GM12878 (cell line): ENCODE measurements around the gene CARD9. TPM values are rescaled to one million over a fixed set of nuclear protein-coding genes. Genes with fewer than 3 reads are reported as not detected.

ENCODE experiments used
- ATAC-seq: fragments of 200-7000 bp; cut with Tn5 transposase; 3 replicates; pipeline ENCODE4 v1.9.1; 2020; ENCODE audit warnings: mild to moderate bottlenecking, moderate library complexity
- BruUV-seq: library from RNA; stranded (reverse); fragments of 400-500 nt; replicated peaks from 2 replicates; lab custom pipeline; 2021; lab: Mats Ljungman, UMichigan
- CTCF ChIA-PET: fragments of 300-600 bp; sonication (Branson Sonifier 250); formaldehyde crosslinking; extraction: SDS; loops from one replicate; lab custom pipeline; 2021; ENCODE audit warnings: inconsistent platforms; lab: Yijun Ruan, JAX
- POLR2A ChIA-PET: fragments of 350-600 bp; formaldehyde crosslinking; extraction: SDS; loops from one replicate; lab custom pipeline; 2021; ENCODE audit warnings: inconsistent platforms; lab: Charles Lee
- RAD21 ChIA-PET: fragments of 300-600 bp; sonication (Branson Sonifier 250); formaldehyde crosslinking; loops from one replicate; lab custom pipeline; 2023; ENCODE audit warnings: antibody characterized with exemption; ENCODE audit not compliant: unreplicated experiment; lab: Charles Lee
- SMC1A ChIA-PET: fragments of 300-600 bp; sonication (Branson Sonifier 250); formaldehyde crosslinking; loops from one replicate; lab custom pipeline; 2023; ENCODE audit not compliant: unreplicated experiment, uncharacterized antibody; lab: Charles Lee
- DNase-seq: peaks from one replicate; pipeline ENCODE4 v3.0.0-alpha.2; 2011; ENCODE audit warnings: low read depth, low spot score
- FAIRE-seq: peaks from 3 replicates; lab custom pipeline; 2011; peaks lifted over from hg19 to GRCh38; lab: Jason Lieb, UNC
- H2AFZ ChIP-seq: 2 replicates; pipeline ENCODE4 v1.6.0; 2011; ENCODE audit warnings: low read depth, low read length, control low read depth; ENCODE audit not compliant: control insufficient read depth
- H3K27ac ChIP-seq: 2 replicates; pipeline ENCODE4 v1.5.1; 2011; ENCODE audit warnings: control low read depth; ENCODE audit not compliant: control insufficient read depth, insufficient read depth
- H3K27me3 ChIP-seq, 2 experiments: replicated peaks in 1 of 2; 2 replicates each; pipeline versions ENCODE4 v1.6.0 to v1.6.1; 2011; ENCODE audit warnings: low read length in 1 of 2; ENCODE audit not compliant: control insufficient read depth in 2 of 2, insufficient read depth in 2 of 2
- H3K36me3 ChIP-seq, 2 experiments: 2 replicates each; pipeline ENCODE4 v1.5.1; 2011; ENCODE audit warnings: low read length in 1 of 2; ENCODE audit not compliant: control insufficient read depth in 2 of 2, insufficient read depth in 2 of 2
- H3K4me1 ChIP-seq: 2 replicates; pipeline ENCODE4 v1.6.1; 2011; ENCODE audit warnings: mild to moderate bottlenecking, low read length, moderate library complexity, mixed read lengths; ENCODE audit not compliant: control insufficient read depth, insufficient read depth
- H3K4me2 ChIP-seq: 2 replicates; pipeline ENCODE4 v1.6.0; 2011; ENCODE audit warnings: control low read depth; ENCODE audit not compliant: control insufficient read depth, insufficient read depth
- H3K4me3 ChIP-seq: fragments of 200-600 bp; sonication (generic); 2 replicates; pipeline ENCODE4 v1.5.1; 2016
- H3K79me2 ChIP-seq: 2 replicates; pipeline ENCODE4 v1.6.0; 2011; ENCODE audit warnings: low read length; ENCODE audit not compliant: control insufficient read depth, insufficient read depth
- H3K9ac ChIP-seq: 2 replicates; pipeline ENCODE4 v1.8.0; 2011; ENCODE audit warnings: low read length, control low read depth, mixed read lengths; ENCODE audit not compliant: control insufficient read depth, insufficient read depth
- H3K9me3 ChIP-seq: replicated peaks from 3 replicates; pipeline ENCODE4 v1.5.1; 2011; ENCODE audit warnings: mild to moderate bottlenecking, low read length; ENCODE audit not compliant: control insufficient read depth, insufficient read depth
- H4K20me1 ChIP-seq: 2 replicates; pipeline ENCODE4 v1.6.0; 2011; ENCODE audit not compliant: control insufficient read depth, insufficient read depth
- BHLHE40 ChIP-seq, 2 experiments: fragments of 450-650 bp in 1 of 2; IDR thresholded peaks; 2 replicates each; pipeline ENCODE4 v1.6.1; 2011 to 2017; ENCODE audit warnings: low read depth in 2 of 2, borderline replicate concordance in 1 of 2, improper control_type of control experiment in 1 of 2, low read length in 1 of 2, mild to moderate bottlenecking in 1 of 2
- CREB1 ChIP-seq: IDR thresholded peaks from 2 replicates; pipeline ENCODE4 v1.6.1; 2012; ENCODE audit warnings: low read depth, mild to moderate bottlenecking, inconsistent platforms
- FOS ChIP-seq: IDR thresholded peaks from 3 replicates; pipeline ENCODE4 v1.6.1; 2011; ENCODE audit warnings: borderline replicate concordance; ENCODE audit not compliant: insufficient read length; ENCODE audit errors: extremely low read depth
- NFIC ChIP-seq: IDR thresholded peaks from 2 replicates; pipeline ENCODE4 v1.6.1; 2012; ENCODE audit warnings: low read depth, mild to moderate bottlenecking, inconsistent platforms, low read length, moderate library complexity
- POLR2AphosphoS2 ChIP-seq: IDR thresholded peaks from 2 replicates; pipeline ENCODE4 v1.6.1; 2011; ENCODE audit warnings: low read depth, mild to moderate bottlenecking, low read length, improper control_type of control experiment, moderate library complexity
- SUZ12 ChIP-seq: fragments of 200-600 bp; sonication (generic); IDR thresholded peaks from one replicate; pipeline ENCODE4 v1.6.1; 2018; ENCODE audit warnings: antibody characterized with exemption, mild to moderate bottlenecking; ENCODE audit not compliant: unreplicated experiment
- TCF12 ChIP-seq: IDR thresholded peaks from 2 replicates; pipeline ENCODE4 v1.6.1; 2011; ENCODE audit warnings: low read depth, mild to moderate bottlenecking, low read length
- YY1 ChIP-seq: IDR thresholded peaks from 2 replicates; pipeline ENCODE4 v1.6.1; 2011; ENCODE audit warnings: low read depth, mild to moderate bottlenecking, low read length
- ZNF217 ChIP-seq: fragments of 450-650 bp; IDR thresholded peaks from 2 replicates; pipeline ENCODE4 v1.6.1; 2017; ENCODE audit warnings: antibody characterized with exemption, mild to moderate bottlenecking
- ZNF24 ChIP-seq: fragments of 450-650 bp; IDR thresholded peaks from 2 replicates; pipeline ENCODE4 v1.6.1; 2017; ENCODE audit warnings: antibody characterized with exemption, mild to moderate bottlenecking
- WGBS: methylation state at CpG from one replicate; pipeline ENCODE4 v1.1.6; 2016; ENCODE audit warnings: low lambda C conversion rate; ENCODE audit not compliant: insufficient replicate concordance, insufficient coverage; ENCODE audit errors: missing lambda C conversion rate; 5-methylcytosine and 5-hydroxymethylcytosine counted together
- in situ Hi-C: fragments of 300-500 bp; cut with MboI; formaldehyde crosslinking; loops from 9 replicates; pipeline ENCODE4 v1.14.3; 2018; ENCODE audit warnings: mixed read lengths
- intact Hi-C: fragments of 100-400 bp; cut with micrococcal nuclease; formaldehyde crosslinking; loops from one replicate; pipeline ENCODE4 v1.14.2; 2022; ENCODE audit not compliant: unreplicated experiment
- polyA plus RNA-seq, 11 experiments: library from polyadenylated mRNA; depleted of rRNA in 4 of 11; unstranded in 6 of 11; stranded (reverse) in 5 of 11; fragments of >200 nt; fragmentation: Nextera tagmentation in 4 of 11; fragmentation: Illumina TruSeq in 1 of 11; extraction: Ambion mirVana in 4 of 11; extraction: Trizol in 1 of 11; gene quantifications; 1 replicate in 1 of 11; 2 replicates in 10 of 11; pipeline versions ENCODE4 v1.2.1 to v1.2.3, GENCODE V29; 2011 to 2016; ENCODE audit warnings: inconsistent platforms in 2 of 11, missing spikeins in 2 of 11, low read depth in 1 of 11
- total RNA-seq, 4 experiments: library from RNA; depleted of rRNA in 3 of 4; stranded (reverse); fragments of >200 nt in 3 of 4; fragmentation: Illumina TruSeq in 1 of 4; extraction: Trizol in 1 of 4; gene quantifications; 2 replicates each; pipeline versions ENCODE4 v1.2.1 to v1.2.3, GENCODE V29; 2013 to 2021
- TF ChIP-seq, protein P1 (sequence below): fragments of 450-650 bp; IDR thresholded peaks from 2 replicates; pipeline ENCODE4 v1.6.1; 2018; ENCODE audit warnings: mild to moderate bottlenecking, low read depth, moderate library complexity; ENCODE audit not compliant: partially characterized antibody
- TF ChIP-seq, protein P2 (sequence below): fragments of 450-650 bp; IDR thresholded peaks from 2 replicates; pipeline ENCODE4 v1.6.1; 2014; ENCODE audit warnings: mild to moderate bottlenecking
- TF ChIP-seq, protein P3 (sequence below): IDR thresholded peaks from 2 replicates; pipeline ENCODE4 v1.6.1; 2011; ENCODE audit warnings: borderline replicate concordance, low read depth, mild to moderate bottlenecking, moderate library complexity, low read length; ENCODE audit not compliant: insufficient read depth, poor library complexity, severe bottlenecking
- TF ChIP-seq, protein P4 (sequence below): fragments of 450-650 bp; IDR thresholded peaks from 2 replicates; pipeline ENCODE4 v1.6.1; 2017; ENCODE audit warnings: mild to moderate bottlenecking, moderate library complexity

CARD9 gene
- total and polyA plus RNA-seq, 10 of the 15 experiments (the other 5 are each of a cell fraction or from before 2014, with no cell fraction given), result 0.11 to 4.9 (median 1.8) TPM; not detected in 1

DNA sequence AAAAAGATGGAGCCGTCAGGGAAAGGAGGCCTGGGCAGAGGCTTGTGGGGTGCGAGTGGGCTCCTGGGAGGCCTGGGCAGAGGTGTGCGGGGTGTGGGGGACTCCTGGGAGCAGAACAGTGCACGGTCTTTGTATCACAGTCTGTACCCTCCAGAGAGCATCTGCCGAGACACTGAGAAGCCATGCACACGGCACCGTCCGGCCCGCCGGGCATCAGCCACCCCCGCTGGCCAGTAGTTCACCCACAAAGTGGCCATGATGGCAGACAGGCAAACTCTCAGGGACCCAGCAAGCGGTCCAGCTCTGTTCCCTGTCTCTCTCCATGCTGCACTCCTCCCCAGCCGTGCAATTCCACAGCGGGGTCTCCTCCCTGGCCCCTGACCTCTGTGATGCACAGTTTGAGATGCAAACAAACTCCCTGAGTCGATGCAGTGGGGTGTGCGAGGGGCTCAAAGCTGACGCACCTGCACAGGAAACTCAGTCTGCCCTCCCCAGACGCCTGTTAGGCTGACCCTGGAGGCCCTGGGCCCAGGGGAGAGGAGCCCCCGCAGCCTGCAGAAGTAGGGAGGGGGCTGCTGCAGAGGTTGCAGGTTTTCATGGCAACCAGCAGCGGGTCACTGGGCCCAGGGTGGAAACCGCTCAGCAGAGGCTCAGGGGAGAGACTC, 55.2 kb downstream of the CARD9 start:
- no peak overlapping the region for H3K9ac ChIP-seq
- TF ChIP-seq NFIC (no peak), ZNF24 (no peak), ZNF217 (no peak), YY1 (no peak), TCF12 (no peak), SUZ12 (no peak), BHLHE40 (IDR thresholded peaks at IDR 0.05; ENCODE audit: borderline replicate concordance in 1 of 2, low read depth in 2 of 2, low read length in 1 of 2) (no peak), FOS (no peak), POLR2AphosphoS2 (no peak), CREB1 (no peak)
- TF ChIP-seq, protein P1, sequence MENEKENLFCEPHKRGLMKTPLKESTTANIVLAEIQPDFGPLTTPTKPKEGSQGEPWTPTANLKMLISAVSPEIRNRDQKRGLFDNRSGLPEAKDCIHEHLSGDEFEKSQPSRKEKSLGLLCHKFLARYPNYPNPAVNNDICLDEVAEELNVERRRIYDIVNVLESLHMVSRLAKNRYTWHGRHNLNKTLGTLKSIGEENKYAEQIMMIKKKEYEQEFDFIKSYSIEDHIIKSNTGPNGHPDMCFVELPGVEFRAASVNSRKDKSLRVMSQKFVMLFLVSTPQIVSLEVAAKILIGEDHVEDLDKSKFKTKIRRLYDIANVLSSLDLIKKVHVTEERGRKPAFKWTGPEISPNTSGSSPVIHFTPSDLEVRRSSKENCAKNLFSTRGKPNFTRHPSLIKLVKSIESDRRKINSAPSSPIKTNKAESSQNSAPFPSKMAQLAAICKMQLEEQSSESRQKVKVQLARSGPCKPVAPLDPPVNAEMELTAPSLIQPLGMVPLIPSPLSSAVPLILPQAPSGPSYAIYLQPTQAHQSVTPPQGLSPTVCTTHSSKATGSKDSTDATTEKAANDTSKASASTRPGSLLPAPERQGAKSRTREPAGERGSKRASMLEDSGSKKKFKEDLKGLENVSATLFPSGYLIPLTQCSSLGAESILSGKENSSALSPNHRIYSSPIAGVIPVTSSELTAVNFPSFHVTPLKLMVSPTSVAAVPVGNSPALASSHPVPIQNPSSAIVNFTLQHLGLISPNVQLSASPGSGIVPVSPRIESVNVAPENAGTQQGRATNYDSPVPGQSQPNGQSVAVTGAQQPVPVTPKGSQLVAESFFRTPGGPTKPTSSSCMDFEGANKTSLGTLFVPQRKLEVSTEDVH, result no peak
- TF ChIP-seq, protein P2, sequence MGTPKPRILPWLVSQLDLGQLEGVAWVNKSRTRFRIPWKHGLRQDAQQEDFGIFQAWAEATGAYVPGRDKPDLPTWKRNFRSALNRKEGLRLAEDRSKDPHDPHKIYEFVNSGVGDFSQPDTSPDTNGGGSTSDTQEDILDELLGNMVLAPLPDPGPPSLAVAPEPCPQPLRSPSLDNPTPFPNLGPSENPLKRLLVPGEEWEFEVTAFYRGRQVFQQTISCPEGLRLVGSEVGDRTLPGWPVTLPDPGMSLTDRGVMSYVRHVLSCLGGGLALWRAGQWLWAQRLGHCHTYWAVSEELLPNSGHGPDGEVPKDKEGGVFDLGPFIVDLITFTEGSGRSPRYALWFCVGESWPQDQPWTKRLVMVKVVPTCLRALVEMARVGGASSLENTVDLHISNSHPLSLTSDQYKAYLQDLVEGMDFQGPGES, result no peak
- TF ChIP-seq, protein P3, sequence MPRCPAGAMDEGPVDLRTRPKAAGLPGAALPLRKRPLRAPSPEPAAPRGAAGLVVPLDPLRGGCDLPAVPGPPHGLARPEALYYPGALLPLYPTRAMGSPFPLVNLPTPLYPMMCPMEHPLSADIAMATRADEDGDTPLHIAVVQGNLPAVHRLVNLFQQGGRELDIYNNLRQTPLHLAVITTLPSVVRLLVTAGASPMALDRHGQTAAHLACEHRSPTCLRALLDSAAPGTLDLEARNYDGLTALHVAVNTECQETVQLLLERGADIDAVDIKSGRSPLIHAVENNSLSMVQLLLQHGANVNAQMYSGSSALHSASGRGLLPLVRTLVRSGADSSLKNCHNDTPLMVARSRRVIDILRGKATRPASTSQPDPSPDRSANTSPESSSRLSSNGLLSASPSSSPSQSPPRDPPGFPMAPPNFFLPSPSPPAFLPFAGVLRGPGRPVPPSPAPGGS, result no peak
- TF ChIP-seq, protein P4, sequence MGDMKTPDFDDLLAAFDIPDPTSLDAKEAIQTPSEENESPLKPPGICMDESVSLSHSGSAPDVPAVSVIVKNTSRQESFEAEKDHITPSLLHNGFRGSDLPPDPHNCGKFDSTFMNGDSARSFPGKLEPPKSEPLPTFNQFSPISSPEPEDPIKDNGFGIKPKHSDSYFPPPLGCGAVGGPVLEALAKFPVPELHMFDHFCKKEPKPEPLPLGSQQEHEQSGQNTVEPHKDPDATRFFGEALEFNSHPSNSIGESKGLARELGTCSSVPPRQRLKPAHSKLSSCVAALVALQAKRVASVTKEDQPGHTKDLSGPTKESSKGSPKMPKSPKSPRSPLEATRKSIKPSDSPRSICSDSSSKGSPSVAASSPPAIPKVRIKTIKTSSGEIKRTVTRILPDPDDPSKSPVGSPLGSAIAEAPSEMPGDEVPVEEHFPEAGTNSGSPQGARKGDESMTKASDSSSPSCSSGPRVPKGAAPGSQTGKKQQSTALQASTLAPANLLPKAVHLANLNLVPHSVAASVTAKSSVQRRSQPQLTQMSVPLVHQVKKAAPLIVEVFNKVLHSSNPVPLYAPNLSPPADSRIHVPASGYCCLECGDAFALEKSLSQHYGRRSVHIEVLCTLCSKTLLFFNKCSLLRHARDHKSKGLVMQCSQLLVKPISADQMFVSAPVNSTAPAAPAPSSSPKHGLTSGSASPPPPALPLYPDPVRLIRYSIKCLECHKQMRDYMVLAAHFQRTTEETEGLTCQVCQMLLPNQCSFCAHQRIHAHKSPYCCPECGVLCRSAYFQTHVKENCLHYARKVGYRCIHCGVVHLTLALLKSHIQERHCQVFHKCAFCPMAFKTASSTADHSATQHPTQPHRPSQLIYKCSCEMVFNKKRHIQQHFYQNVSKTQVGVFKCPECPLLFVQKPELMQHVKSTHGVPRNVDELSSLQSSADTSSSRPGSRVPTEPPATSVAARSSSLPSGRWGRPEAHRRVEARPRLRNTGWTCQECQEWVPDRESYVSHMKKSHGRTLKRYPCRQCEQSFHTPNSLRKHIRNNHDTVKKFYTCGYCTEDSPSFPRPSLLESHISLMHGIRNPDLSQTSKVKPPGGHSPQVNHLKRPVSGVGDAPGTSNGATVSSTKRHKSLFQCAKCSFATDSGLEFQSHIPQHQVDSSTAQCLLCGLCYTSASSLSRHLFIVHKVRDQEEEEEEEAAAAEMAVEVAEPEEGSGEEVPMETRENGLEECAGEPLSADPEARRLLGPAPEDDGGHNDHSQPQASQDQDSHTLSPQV, result no peak

More for the DNA sequence above, 55.2 kb downstream of the CARD9 start:
- Histone ChIP-seq H3K4me1 (no peaks in the 10 kb centered on the region), H3K36me3 (no peaks in the 10 kb centered on the region), H3K9me3 (peaks cover 10% of the 10 kb centered on the region; the same call in 2 of the 3 replicates), H4K20me1 (no peaks in the 10 kb centered on the region), H3K27ac (no peak overlapping the region), H3K4me2 (no peak overlapping the region), H3K4me3 (no peak overlapping the region), H3K79me2 (no peaks in the 10 kb centered on the region), H2AFZ (no peak overlapping the region), H3K27me3 (peaks cover 4 to 7% of the 10 kb centered on the region in 2 experiments)
- no TSS peak for BruUV-seq
- under 1% methylated on average over 20 of the region's 21 CpGs for WGBS
- ATAC-seq (no peak), DNase-seq (no peak), FAIRE-seq (no peak)
- intact Hi-C loops (no loop called here), in situ Hi-C loops (no loop called here)
- ChIA-PET POLR2A (no interaction called here), RAD21 (no interaction called here), CTCF (no interaction called here), SMC1A (no interaction called here)
